HG03135 (cell line): ENCODE measurements around the gene REEP6.
"Not testable (repeated sequence)": the region's sequence is repeated elsewhere in the genome, so short reads cannot be mapped to it uniquely, and the experiment has no call there.

Experiments used
- ATAC-seq: cut with Tn5 transposase; IDR thresholded peaks from one replicate; pipeline ENCODE4 v1.9.1; 2021; ENCODE audit warnings: mild to moderate bottlenecking, moderate library complexity; ENCODE audit not compliant: unreplicated experiment

REEP6 gene

GRCh38 chr19:1522061-1522460 lies 31.1 kb downstream of the REEP6 start:
- no peak for ATAC-seq

- no peak for ATAC-seq
Measured at GRCh38 chr19:1522838-1523237, 31.9 kb downstream of the REEP6 start.

- ATAC-seq: no peak
Measured at GRCh38 chr19:1523412-1524286, 32.7 kb downstream of the REEP6 start, which contains the start of gene PLK5. PLK5 (plus strand) TSS chr19:1524077; CDS start chr19:1526997, 2,920 bp downstream.

- no peak for ATAC-seq
Measured at GRCh38 chr19:1524287-1524971, 33.4 kb downstream of the REEP6 start.

- ATAC-seq: no peak
Measured at GRCh38 chr19:1524972-1525325, 34.0 kb downstream of the REEP6 start.

- no peak for ATAC-seq
Measured at GRCh38 chr19:1525343-1525742, 34.4 kb downstream of the REEP6 start.

GRCh38 chr19:1526066-1526778 lies 35.2 kb downstream of the REEP6 start:
- ATAC-seq: no peak

GRCh38 chr19:1526979-1527649 lies 36.1 kb downstream of the REEP6 start:
- ATAC-seq: no peak

GRCh38 chr19:1527650-1528309 lies 36.8 kb downstream of the REEP6 start:
- no peak for ATAC-seq

- no peak for ATAC-seq
Measured at GRCh38 chr19:1528596-1529429, 37.8 kb downstream of the REEP6 start.

GRCh38 chr19:1529430-1529816 lies 38.4 kb downstream of the REEP6 start:
- no peak for ATAC-seq

- ATAC-seq: not testable (repeated sequence)
Measured at GRCh38 chr19:1530856-1531255, 39.9 kb downstream of the REEP6 start.

GRCh38 chr19:1531587-1531986 lies 40.6 kb downstream of the REEP6 start:
- no peak for ATAC-seq

GRCh38 chr19:1532003-1532402 lies 41.0 kb downstream of the REEP6 start:
- ATAC-seq: no peak

- no peak for ATAC-seq
Measured at GRCh38 chr19:1533510-1534150, 42.6 kb downstream of the REEP6 start.

GRCh38 chr19:1534972-1535371 lies 44.0 kb downstream of the REEP6 start:
- ATAC-seq: no peak

GRCh38 chr19:1535699-1536098 lies 44.7 kb downstream of the REEP6 start:
- not testable (repeated sequence) for ATAC-seq

- no peak for ATAC-seq
Measured at GRCh38 chr19:1538978-1539377, 48.0 kb downstream of the REEP6 start.

GRCh38 chr19:1539749-1540148 lies 48.8 kb downstream of the REEP6 start:
- not testable (repeated sequence) for ATAC-seq
